ENCODE results near the gene SLC38A3. TPM values are rescaled to one million over a fixed set of nuclear protein-coding genes. Genes with fewer than 3 reads are reported as not detected.

Gene SLC38A3
- total RNA-seq, 2 donors from 2014 or later: 2.4 to 7.9 TPM

DNA sequence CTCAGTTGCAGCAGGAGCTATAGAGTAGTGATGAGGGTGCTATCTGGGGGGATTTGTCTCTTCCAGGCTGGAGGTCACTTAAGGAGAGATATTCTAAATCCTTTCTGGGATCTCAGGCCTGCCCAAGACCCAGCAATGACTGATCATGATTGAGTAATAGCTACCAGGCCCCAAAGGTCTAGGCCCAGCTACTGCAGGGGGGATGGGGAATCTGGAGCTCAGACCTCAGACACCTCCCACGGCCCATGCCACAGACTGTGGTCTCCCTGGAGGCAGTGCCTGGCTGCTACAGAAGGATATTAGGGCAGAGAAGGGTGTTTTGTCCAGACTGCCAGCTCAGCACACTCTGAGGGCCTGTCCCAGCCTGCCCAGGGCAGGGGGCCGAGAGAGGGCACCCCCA lies 6.9 kb downstream of the SLC38A3 start:
- H3K36me3 ChIP-seq: no peaks in the 10 kb centered on the region
- H3K9me3 ChIP-seq: no peaks in the 10 kb centered on the region
- H3K27ac ChIP-seq: no peak overlapping the region
- H3K27me3 ChIP-seq: no peaks in the 10 kb centered on the region
- TF ChIP-seq, protein P1, sequence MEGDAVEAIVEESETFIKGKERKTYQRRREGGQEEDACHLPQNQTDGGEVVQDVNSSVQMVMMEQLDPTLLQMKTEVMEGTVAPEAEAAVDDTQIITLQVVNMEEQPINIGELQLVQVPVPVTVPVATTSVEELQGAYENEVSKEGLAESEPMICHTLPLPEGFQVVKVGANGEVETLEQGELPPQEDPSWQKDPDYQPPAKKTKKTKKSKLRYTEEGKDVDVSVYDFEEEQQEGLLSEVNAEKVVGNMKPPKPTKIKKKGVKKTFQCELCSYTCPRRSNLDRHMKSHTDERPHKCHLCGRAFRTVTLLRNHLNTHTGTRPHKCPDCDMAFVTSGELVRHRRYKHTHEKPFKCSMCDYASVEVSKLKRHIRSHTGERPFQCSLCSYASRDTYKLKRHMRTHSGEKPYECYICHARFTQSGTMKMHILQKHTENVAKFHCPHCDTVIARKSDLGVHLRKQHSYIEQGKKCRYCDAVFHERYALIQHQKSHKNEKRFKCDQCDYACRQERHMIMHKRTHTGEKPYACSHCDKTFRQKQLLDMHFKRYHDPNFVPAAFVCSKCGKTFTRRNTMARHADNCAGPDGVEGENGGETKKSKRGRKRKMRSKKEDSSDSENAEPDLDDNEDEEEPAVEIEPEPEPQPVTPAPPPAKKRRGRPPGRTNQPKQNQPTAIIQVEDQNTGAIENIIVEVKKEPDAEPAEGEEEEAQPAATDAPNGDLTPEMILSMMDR (IDR thresholded peaks at IDR 0.05): no peak
- H3K4me1 ChIP-seq: no peaks in the 10 kb centered on the region
- no peak overlapping the region for H3K4me3 ChIP-seq
- DNase-seq (ENCODE audit: low spot score): no peak

DNA sequence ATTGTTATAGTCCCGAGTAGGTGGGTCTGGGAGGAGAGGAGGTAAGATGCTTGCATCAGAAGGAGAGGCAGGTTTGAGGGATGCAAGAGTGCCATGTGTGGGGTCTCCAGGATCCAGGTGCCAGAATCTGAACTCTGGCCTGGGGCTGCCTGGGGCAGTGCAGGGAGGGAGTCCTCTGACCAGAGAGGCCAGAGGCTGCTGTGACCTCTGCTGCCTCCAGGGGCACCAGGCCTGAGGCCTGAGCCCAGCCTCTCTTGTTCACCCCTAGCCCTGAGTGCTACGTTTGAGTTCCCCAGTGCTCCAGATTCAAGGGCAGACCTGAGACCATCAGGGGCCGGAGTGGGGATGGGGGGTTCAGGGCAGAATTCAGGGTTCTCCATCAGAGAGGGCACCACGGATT lies 7.4 kb downstream of the SLC38A3 start:
- no peaks in the 10 kb centered on the region for H3K27me3 ChIP-seq
- TF ChIP-seq, protein P1 (IDR thresholded peaks at IDR 0.05): no peak
- H3K4me3 ChIP-seq: no peak overlapping the region
- no peaks in the 10 kb centered on the region for H3K9me3 ChIP-seq
- no peaks in the 10 kb centered on the region for H3K36me3 ChIP-seq
- no peak for DNase-seq (ENCODE audit: low spot score)
- no peak overlapping the region for H3K27ac ChIP-seq
- H3K4me1 ChIP-seq: no peaks in the 10 kb centered on the region

DNA sequence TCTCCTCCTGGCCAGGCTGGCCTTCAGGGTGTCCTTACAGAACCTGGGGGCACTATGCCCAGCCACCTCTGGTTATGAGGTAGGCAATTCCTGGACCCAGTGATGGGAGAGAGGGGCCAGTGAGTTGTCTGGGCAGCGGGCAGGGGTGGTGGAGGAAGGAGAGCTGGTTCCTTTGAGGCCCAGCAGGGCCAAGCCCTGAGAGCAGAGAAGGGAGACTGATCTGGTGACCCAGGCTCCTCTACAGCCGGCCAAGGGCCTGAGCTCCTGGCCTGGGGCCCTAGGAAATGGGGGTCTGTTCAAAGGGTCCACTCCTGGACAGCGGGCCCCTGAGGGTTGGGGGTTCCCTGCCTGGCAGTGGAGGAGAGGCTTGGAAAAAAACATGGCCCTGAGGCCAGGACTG lies 7.9 kb downstream of the SLC38A3 start:
- Histone ChIP-seq H3K27me3 (no peaks in the 10 kb centered on the region), H3K9me3 (no peaks in the 10 kb centered on the region), H3K4me1 (no peaks in the 10 kb centered on the region), H3K36me3 (no peaks in the 10 kb centered on the region), H3K4me3 (no peak overlapping the region), H3K27ac (no peak overlapping the region)
- DNase-seq (ENCODE audit: low spot score): no peak
- TF ChIP-seq, protein P1 (IDR thresholded peaks at IDR 0.05): no peak

DNA sequence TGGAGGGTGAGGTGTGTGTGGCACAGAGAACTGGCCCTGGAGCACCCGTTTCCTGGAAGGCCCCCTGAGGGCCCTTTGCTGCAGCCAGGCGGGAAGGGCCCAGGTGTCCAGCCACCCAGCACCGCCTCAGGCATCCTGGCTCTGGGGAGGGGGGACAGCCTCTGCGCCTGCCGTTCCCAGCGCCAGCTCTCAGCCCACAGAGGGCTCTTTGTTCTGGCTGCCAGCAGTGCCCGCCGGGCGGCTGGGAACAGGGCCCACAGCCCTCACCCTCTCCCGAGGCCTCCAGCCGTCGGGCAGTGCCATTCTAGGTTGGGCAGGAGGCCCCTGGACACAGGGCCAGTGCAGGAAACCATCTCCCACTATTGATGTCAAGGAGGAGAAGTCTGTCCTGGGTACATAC lies 8.3 kb downstream of the SLC38A3 start:
- H3K4me1 ChIP-seq: no peaks in the 10 kb centered on the region

DNA sequence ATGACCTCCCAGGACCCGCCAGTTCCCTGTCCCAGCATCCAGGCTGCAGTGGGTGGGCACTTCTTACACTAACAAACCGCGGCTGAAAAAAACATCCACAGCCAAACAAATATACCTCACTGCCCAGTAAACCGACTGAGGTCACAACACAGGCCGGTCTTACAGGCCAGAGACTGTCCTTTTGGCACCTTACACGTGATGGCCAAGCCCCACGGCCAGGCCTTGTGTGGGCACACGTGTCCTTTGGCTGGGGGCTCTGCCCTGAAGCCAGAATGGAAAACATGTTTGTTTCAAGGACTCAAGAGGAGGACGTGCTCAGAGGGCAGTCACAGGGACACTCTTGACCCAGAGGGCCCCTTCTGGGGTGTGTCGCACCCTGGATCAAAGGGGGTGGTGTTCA lies 9.8 kb downstream of the SLC38A3 start:
- no peak overlapping the region for H3K4me3 ChIP-seq
- no peak overlapping the region for H3K27ac ChIP-seq
- TF ChIP-seq, protein P1 (IDR thresholded peaks at IDR 0.05): no peak
- H3K9me3 ChIP-seq: no peaks in the 10 kb centered on the region
- H3K4me1 ChIP-seq: no peaks in the 10 kb centered on the region
- no peak for DNase-seq (ENCODE audit: low spot score)
- H3K27me3 ChIP-seq: no peaks in the 10 kb centered on the region
- H3K36me3 ChIP-seq: no peaks in the 10 kb centered on the region

More for the DNA sequence above, 8.3 kb downstream of the SLC38A3 start:
- no peaks in the 10 kb centered on the region for H3K36me3 ChIP-seq
- H3K27ac ChIP-seq: no peak overlapping the region
- H3K27me3 ChIP-seq: no peaks in the 10 kb centered on the region
- DNase-seq (ENCODE audit: low spot score): no peak
- no peaks in the 10 kb centered on the region for H3K9me3 ChIP-seq
- H3K4me3 ChIP-seq: no peak overlapping the region
- TF ChIP-seq, protein P1 (IDR thresholded peaks at IDR 0.05): no peak

DNA sequence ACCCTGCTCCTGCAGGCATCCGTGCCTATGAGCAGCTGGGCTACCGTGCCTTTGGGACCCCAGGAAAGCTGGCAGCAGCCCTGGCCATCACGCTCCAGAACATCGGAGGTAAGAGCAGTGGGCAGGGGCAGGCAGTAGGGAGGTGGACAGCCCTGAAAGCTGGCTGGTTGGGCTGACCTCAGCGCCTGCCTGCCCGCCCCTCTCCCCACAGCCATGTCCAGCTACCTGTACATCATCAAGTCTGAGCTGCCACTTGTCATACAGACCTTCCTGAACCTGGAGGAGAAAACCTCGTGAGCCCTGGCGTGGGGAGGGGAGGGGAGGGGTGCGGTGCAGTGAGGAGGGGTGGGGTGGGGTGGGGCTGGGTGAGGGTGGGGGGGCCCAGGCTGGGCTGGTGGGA lies 10.5 kb downstream of the SLC38A3 start:
- H3K9me3 ChIP-seq: no peaks in the 10 kb centered on the region
- no peaks in the 10 kb centered on the region for H3K27me3 ChIP-seq
- H3K36me3 ChIP-seq: no peaks in the 10 kb centered on the region
- DNase-seq (ENCODE audit: low spot score): no peak
- H3K4me3 ChIP-seq: no peak overlapping the region
- H3K27ac ChIP-seq: no peak overlapping the region
- TF ChIP-seq, protein P1 (IDR thresholded peaks at IDR 0.05): no peak
- no peaks in the 10 kb centered on the region for H3K4me1 ChIP-seq
